Peyer's patch (tissue), 4 donors: Measurements from ENCODE around the gene POLR1C. TPM values are rescaled to one million over a fixed set of nuclear protein-coding genes. Genes with fewer than 3 reads are reported as not detected.

Experiments used
- DNase-seq, 3 donors: peaks; one replicate each; pipeline ENCODE4 v3.0.0-alpha.2; 2017 to 2019
- H3K27ac ChIP-seq, 4 donors: fragments of 200-600 bp; sonication (generic); one replicate each; pipeline ENCODE4 v1.5.1; 2016 to 2019
- H3K27me3 ChIP-seq, 2 donors: fragments of 200-600 bp; sonication (generic); one replicate each; pipeline ENCODE4 v1.5.1; 2019
- H3K36me3 ChIP-seq, 3 donors: fragments of 200-600 bp; sonication (generic); one replicate each; pipeline ENCODE4 v1.5.1; 2016 to 2019
- H3K4me1 ChIP-seq, 4 donors: fragments of 200-600 bp; sonication (generic); one replicate each; pipeline ENCODE4 v1.5.1; 2016 to 2019
- H3K4me3 ChIP-seq, 4 donors: fragments of 200-600 bp; sonication (generic); 1 replicate in 3 of 4; 2 replicates in 1 of 4; pipeline ENCODE4 v1.5.1; 2016 to 2019; ENCODE audit warnings: mild to moderate bottlenecking in 1 of 4
- H3K9me3 ChIP-seq, 4 donors: fragments of 200-600 bp; sonication (generic); one replicate each; pipeline ENCODE4 v1.5.1; 2016 to 2019; ENCODE audit warnings: mild to moderate bottlenecking in 1 of 4
- POLR2A ChIP-seq, 2 donors: fragments of 450-650 bp; IDR thresholded peaks; one replicate each; pipeline ENCODE4 v1.5.1; 2017; ENCODE audit warnings: antibody characterized with exemption in 2 of 2, mild to moderate bottlenecking in 2 of 2, moderate library complexity in 2 of 2
- total RNA-seq, 4 donors: library from RNA; depleted of rRNA; stranded (reverse); fragments of >200 nt; gene quantifications; one replicate each; pipeline ENCODE4 v1.1.0, GENCODE V29; 2016
- TF ChIP-seq, protein P1 (sequence below), 6 experiments: fragments of 450-650 bp in 4 of 6; fragments of 200-600 bp in 2 of 6; sonication (generic) in 1 of 6; IDR thresholded peaks; one replicate each; pipeline ENCODE4 v1.5.1; 2017 to 2019; ENCODE audit warnings: antibody characterized with exemption in 6 of 6, mild to moderate bottlenecking in 3 of 6, moderate library complexity in 1 of 6

Gene POLR1C
- total RNA-seq, 4 donors from 2014 or later = 8.6 to 29.7 (median 16.5) TPM

DNA sequence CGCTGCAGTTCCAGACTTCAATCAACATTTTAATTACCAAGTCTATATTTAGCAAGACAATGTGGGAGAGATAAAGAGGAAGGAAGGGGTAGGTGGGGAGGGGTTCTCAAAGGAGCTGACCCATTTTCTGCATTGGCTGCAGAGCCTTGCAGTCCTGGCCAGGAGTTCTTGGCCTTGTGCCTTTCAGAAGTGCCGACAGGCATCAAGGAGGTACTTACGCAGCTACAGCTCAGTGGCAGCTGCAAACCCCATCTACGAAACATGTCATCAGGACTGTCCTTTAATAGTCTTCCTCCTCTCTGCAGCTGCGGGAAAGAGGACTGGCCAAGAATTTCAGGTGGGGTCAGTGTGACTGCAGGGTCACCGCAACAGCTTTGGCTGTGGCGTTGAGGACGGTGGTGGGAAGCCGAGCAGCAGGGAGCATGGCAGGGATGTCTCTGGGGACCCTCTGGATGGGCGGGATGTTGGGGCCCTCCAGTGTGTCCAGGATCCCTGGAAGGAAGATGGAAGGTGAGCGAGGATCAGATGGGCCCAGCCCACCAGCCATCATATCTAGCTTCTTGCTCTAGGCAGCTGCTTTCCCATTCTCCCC is 5.0 kb upstream of the POLR1C start:
- Histone ChIP-seq H3K36me3 (peaks cover 0 to 42% (median 0%) of the 10 kb centered on the region in 3 donors), H3K27ac (peak overlapping the region in 1 of 4 donors; percentile 90), H3K9me3 (no peaks in the 10 kb centered on the region), H3K27me3 (no peaks in the 10 kb centered on the region), H3K4me3 (no peak overlapping the region), H3K4me1 (peaks cover 5 to 49% (median 19%) of the 10 kb centered on the region in 4 donors)
- TF ChIP-seq, protein P1, sequence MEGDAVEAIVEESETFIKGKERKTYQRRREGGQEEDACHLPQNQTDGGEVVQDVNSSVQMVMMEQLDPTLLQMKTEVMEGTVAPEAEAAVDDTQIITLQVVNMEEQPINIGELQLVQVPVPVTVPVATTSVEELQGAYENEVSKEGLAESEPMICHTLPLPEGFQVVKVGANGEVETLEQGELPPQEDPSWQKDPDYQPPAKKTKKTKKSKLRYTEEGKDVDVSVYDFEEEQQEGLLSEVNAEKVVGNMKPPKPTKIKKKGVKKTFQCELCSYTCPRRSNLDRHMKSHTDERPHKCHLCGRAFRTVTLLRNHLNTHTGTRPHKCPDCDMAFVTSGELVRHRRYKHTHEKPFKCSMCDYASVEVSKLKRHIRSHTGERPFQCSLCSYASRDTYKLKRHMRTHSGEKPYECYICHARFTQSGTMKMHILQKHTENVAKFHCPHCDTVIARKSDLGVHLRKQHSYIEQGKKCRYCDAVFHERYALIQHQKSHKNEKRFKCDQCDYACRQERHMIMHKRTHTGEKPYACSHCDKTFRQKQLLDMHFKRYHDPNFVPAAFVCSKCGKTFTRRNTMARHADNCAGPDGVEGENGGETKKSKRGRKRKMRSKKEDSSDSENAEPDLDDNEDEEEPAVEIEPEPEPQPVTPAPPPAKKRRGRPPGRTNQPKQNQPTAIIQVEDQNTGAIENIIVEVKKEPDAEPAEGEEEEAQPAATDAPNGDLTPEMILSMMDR (IDR thresholded peaks at IDR 0.05) = no peak
- no peak for TF ChIP-seq POLR2A (IDR thresholded peaks at IDR 0.05)
- no peak for DNase-seq

DNA sequence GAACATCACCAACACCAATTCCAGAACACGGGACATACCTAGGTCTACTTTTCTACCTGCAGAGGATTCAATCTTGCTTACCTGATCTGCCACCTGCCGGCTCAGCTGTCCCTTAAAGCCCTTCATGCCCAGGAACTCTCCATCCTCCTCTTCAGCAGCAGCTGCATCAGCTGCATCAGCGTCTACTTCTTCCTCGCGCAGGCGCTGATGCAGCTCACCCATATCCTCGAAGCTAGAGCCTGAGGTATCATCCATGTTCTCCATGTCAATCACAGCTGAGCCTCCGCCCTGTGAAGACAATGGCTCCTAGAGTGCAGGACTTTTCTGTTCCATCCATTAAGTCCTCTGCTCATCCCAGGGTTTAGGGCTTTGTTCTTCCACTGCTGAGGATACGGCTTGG is 1.1 kb upstream of the POLR1C start:
- no peaks in the 10 kb centered on the region for H3K27me3 ChIP-seq
- TF ChIP-seq, protein P1 (IDR thresholded peaks at IDR 0.05) = no peak
- TF ChIP-seq POLR2A (IDR thresholded peaks at IDR 0.05) = no peak

GRCh38 chr6:43516367-43516696 is 557 bp upstream of the POLR1C start:
- no peaks in the 10 kb centered on the region for H3K9me3 ChIP-seq
- peaks cover 4 to 36% (median 14%) of the 10 kb centered on the region in 4 donors for H3K4me1 ChIP-seq
- H3K27me3 ChIP-seq = no peaks in the 10 kb centered on the region
- no peak for DNase-seq
- TF ChIP-seq POLR2A (IDR thresholded peaks at IDR 0.05) = no peak
- TF ChIP-seq, protein P1 (IDR thresholded peaks at IDR 0.05) = no peak
- peak overlapping the region; percentile 72 to 88 (median 80) for H3K27ac ChIP-seq
- peak overlapping the region; percentile 62 to 87 (median 78) for H3K4me3 ChIP-seq
- H3K36me3 ChIP-seq = peaks cover 0 to 62% (median 0%) of the 10 kb centered on the region in 3 donors

More for the DNA sequence above, 1.1 kb upstream of the POLR1C start:
- Histone ChIP-seq H3K27ac (peak overlapping the region in 3 of 4 donors; percentile 72 to 88 (median 85)), H3K4me1 (peaks cover 4 to 41% (median 14%) of the 10 kb centered on the region in 4 donors), H3K4me3 (peak overlapping the region; percentile 62 to 87 (median 78)), H3K9me3 (no peaks in the 10 kb centered on the region), H3K36me3 (peaks cover 0 to 58% (median 0%) of the 10 kb centered on the region in 3 donors)
- no peak for DNase-seq

GRCh38 chr6:43517505-43518357 is 842 bp downstream of the POLR1C start:
- H3K9me3 ChIP-seq = no peaks in the 10 kb centered on the region
- peak overlapping the region; percentile 62 to 87 (median 78) for H3K4me3 ChIP-seq
- H3K36me3 ChIP-seq = peaks cover 0 to 62% (median 0%) of the 10 kb centered on the region in 3 donors
- no peaks in the 10 kb centered on the region for H3K27me3 ChIP-seq
- H3K27ac ChIP-seq = peak overlapping the region; percentile 33 to 88 (median 78)
- no peak for DNase-seq
- TF ChIP-seq, protein P1 (IDR thresholded peaks at IDR 0.05) = no peak
- no peak for TF ChIP-seq POLR2A (IDR thresholded peaks at IDR 0.05)
- H3K4me1 ChIP-seq = peaks cover 4 to 29% (median 14%) of the 10 kb centered on the region in 4 donors

DNA sequence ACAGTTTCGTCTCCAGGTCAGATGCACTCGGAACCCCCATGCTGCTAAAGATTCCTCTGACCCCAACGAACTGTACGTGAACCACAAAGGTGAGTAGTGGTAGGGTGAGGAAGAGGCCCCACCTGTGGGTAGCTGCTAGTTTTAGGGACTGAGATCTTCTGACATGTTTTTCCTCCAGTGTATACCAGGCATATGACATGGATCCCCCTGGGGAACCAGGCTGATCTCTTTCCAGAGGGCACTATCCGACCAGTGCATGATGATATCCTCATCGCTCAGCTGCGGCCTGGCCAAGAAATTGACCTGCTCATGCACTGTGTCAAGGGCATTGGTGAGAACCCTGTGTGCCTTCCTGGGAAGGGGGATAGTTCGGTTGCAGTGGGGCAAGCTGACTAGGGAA is 3.2 kb downstream of the POLR1C start:
- H3K4me3 ChIP-seq = no peak overlapping the region
- H3K4me1 ChIP-seq = peaks cover 4 to 22% (median 13%) of the 10 kb centered on the region in 4 donors
- H3K36me3 ChIP-seq = peaks cover 0 to 62% (median 0%) of the 10 kb centered on the region in 3 donors
- no peak overlapping the region for H3K27ac ChIP-seq
- no peaks in the 10 kb centered on the region for H3K27me3 ChIP-seq
- TF ChIP-seq POLR2A (IDR thresholded peaks at IDR 0.05) = no peak
- TF ChIP-seq, protein P1 (IDR thresholded peaks at IDR 0.05) = no peak
- H3K9me3 ChIP-seq = no peaks in the 10 kb centered on the region
- no peak for DNase-seq
